Measurements from ENCODE around the gene APH1A. TPM values are rescaled to one million over a fixed set of nuclear protein-coding genes. Genes with fewer than 3 reads are reported as not detected.
A peak's percentile ranks its signal among the peaks of the same experiment; 100 is the strongest.

APH1A gene
- total RNA-seq, 1 donor from 2014 or later: 135 TPM

DNA sequence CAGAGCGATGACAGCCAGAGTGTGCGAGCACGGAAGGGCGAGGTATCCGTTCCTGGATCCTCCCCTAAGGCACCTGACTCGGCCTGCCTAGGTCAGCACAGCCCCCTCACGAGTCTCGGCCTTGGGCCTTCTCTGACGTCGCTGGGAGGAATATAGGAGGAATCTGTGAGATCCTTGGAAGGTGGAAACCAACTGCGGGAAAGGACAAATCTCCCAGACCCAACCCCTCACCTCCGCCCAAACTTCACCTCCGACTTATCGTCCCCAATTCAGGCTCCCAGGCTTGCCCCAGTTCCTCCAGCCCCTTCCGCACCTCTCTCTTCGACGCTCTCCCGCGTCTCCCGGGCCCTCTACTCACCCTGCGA lies 494 bp downstream of the APH1A start:
- TF ChIP-seq, protein P1, sequence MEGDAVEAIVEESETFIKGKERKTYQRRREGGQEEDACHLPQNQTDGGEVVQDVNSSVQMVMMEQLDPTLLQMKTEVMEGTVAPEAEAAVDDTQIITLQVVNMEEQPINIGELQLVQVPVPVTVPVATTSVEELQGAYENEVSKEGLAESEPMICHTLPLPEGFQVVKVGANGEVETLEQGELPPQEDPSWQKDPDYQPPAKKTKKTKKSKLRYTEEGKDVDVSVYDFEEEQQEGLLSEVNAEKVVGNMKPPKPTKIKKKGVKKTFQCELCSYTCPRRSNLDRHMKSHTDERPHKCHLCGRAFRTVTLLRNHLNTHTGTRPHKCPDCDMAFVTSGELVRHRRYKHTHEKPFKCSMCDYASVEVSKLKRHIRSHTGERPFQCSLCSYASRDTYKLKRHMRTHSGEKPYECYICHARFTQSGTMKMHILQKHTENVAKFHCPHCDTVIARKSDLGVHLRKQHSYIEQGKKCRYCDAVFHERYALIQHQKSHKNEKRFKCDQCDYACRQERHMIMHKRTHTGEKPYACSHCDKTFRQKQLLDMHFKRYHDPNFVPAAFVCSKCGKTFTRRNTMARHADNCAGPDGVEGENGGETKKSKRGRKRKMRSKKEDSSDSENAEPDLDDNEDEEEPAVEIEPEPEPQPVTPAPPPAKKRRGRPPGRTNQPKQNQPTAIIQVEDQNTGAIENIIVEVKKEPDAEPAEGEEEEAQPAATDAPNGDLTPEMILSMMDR (conservative IDR thresholded peaks at IDR 0.05; ENCODE audit: low read depth, low read length): no peak
- no peak for DNase-seq (ENCODE audit: low read depth)

DNA sequence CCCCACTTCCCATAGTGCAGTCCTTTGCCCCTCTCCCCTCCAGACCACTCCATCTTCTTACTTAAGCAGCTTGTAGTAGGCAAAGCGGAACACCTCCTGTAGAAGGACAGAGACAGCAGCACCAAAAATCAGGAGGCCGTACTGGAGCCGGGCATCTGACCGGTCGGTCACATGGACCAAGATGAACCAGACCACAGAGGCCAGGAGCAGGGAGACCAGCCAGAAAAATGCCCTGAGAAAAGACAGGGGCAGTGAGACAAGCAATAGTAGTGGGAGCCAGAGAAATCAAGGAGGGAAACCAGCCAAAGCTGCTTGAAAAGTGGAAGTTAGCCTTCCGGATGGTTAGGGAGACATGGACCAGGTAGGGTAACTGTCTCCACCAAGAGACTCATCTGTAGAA lies 920 bp downstream of the APH1A start:
- no peak for DNase-seq (ENCODE audit: low read depth)
- TF ChIP-seq, protein P1 (conservative IDR thresholded peaks at IDR 0.05; ENCODE audit: low read depth, low read length): no peak
- peak overlapping the region; percentile 89 for H3K4me3 ChIP-seq (ENCODE audit: low read depth, low read length)

More for the DNA sequence above, 494 bp downstream of the APH1A start:
- H3K4me3 ChIP-seq (ENCODE audit: low read depth, low read length): peak overlapping the region; percentile 89

DNA sequence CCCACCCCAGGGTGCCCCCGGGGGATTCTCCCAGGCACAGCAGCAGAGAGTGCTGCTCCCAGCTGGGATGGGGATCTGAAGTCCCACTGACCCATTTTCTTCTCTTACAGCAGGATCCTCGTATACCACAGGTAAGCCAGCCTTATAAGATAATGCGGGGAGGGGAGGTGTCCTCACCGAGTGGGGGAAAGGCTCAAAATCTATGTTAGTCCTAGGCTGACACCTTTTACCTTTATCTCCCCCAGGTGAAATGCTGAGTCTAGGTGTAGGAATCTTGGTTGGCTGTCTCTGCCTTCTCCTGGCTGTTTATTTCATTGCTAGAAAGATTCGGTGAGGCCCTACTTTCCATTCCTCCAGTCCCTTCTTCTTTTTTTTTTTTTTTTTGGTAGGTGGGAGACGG lies 5.3 kb downstream of the APH1A start:
- TF ChIP-seq, protein P1 (conservative IDR thresholded peaks at IDR 0.05; ENCODE audit: low read depth, low read length): no peak
- no peak for DNase-seq (ENCODE audit: low read depth)
- H3K4me3 ChIP-seq (ENCODE audit: low read depth, low read length): no peak overlapping the region

DNA sequence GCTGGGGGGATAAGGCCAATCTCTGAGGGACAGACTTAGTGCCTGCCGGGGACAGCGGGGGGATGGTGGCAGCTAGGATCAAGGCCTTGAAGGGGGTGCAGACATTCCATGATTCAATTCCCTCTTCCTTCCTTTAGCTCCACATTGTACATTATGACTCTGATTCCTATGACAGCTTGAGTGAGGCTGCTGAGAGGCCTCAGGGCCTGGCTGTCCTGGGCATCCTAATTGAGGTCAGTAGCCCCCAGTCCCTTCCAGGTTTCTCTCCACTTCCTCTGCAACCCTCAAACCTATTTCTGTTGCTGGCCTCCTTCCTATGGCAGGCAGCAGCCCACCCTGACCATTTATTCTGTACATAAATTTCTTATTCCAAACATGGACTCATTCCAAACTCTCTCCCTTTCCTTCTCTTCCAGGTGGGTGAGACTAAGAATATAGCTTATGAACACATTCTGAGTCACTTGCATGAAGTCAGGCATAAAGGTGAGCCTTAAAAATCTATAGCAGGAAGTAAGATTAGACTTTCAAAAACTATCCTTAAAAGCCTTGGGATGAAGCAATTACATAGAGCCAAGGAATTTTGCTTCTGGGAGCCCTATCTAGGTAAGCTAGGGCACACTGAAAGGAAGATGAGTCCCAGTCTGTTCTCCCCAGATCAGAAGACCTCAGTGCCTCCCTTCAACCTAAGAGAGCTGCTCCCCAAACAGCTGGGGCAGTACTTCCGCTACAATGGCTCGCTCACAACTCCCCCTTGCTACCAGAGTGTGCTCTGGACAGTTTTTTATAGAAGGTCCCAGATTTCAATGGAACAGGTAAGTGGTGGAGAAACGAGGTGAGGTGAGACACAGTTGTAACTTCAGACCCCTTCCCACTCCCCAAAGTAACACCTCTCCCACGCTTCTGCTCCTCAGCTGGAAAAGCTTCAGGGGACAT lies 6.2 kb downstream of the APH1A start:
- no peak for DNase-seq (ENCODE audit: low read depth)
- TF ChIP-seq, protein P1 (conservative IDR thresholded peaks at IDR 0.05; ENCODE audit: low read depth, low read length): no peak

DNA sequence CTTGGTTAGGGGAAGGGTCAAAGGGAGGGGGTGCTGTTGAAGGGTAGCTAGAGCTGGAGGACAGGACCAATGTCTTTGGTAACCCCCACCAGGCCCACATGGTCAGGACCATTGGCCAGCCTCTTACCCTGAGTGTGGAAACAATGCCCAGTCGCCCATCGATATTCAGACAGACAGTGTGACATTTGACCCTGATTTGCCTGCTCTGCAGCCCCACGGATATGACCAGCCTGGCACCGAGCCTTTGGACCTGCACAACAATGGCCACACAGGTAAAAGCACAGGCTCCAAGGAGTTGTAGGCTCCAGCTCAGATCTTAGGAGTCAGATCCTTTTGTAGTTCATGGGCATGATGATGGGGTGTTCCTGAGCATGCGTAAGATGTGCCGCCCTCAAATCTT lies 7.4 kb downstream of the APH1A start:
- H3K4me3 ChIP-seq (ENCODE audit: low read depth, low read length): no peak overlapping the region
- TF ChIP-seq, protein P1 (conservative IDR thresholded peaks at IDR 0.05; ENCODE audit: low read depth, low read length): no peak
- no peak for DNase-seq (ENCODE audit: low read depth)

More for the DNA sequence above, 6.2 kb downstream of the APH1A start:
- H3K4me3 ChIP-seq (ENCODE audit: low read depth, low read length): no peak overlapping the region

DNA sequence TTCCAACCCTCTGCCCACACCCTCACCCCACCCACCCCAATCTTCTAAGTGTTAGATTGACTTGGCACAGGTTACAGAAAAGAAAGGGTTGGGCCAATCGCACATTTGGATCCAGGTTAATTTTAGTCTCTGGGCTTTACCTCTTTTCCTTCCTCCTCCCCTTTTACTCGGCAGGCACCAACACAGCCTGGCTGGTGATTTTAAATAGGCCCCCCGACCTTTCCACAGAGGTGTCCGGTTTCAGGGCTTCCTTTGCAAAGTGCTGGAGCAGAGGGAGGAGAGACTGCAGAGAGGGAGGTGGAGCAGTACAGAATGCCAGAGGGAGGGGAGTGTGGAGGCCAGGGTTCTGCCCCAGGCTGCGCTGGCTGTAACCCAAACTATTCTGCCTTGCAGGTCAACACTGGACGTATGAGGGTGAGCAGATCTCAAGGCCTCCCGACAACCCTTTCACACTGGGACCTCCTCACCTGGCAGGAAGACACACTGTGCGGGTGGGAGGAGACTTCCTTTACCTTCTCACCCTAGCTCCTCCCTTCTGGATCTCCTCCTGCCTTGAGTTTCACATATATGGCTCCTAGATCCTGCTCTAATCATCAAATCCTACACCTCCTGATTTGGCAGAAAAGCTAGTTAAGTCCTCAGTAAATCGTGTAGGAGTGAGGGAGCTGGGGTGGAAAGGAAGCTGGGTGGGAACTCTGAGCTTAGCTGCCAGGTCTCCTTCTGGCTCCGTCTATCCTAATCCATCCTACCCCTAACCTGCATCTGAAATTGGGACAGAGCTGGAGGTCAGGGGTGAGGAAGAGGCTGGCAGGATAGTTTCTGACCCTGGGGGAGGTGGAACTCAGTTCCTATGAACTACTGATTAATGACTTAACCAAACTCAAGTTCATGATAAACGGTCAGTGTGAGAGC lies 8.8 kb downstream of the APH1A start:
- no peak for DNase-seq (ENCODE audit: low read depth)
- H3K4me3 ChIP-seq (ENCODE audit: low read depth, low read length): no peak overlapping the region
- TF ChIP-seq, protein P1 (conservative IDR thresholded peaks at IDR 0.05; ENCODE audit: low read depth, low read length): no peak
